Skeletal muscle tissue (tissue), 4 donors: ENCODE results near the gene POLD4. TPM values are rescaled to one million over a fixed set of nuclear protein-coding genes. Genes with fewer than 3 reads are reported as not detected.
"Not testable (repeated sequence)": the region's sequence is repeated elsewhere in the genome, so short reads cannot be mapped to it uniquely, and the experiment has no call there.

ENCODE experiments used
- H3K27ac ChIP-seq: one replicate; pipeline ENCODE4 v1.7.0; 2013; ENCODE audit warnings: mild to moderate bottlenecking, low read depth, low read length, inconsistent platforms
- H3K27me3 ChIP-seq, 3 donors: one replicate each; pipeline ENCODE4 v1.7.0; 2013; ENCODE audit warnings: low read length in 3 of 3; ENCODE audit not compliant: control insufficient read depth in 3 of 3, insufficient read depth in 3 of 3
- H3K36me3 ChIP-seq, 3 donors: one replicate each; pipeline ENCODE4 v1.7.0; 2013; ENCODE audit warnings: low read length in 3 of 3; ENCODE audit not compliant: control insufficient read depth in 3 of 3, insufficient read depth in 3 of 3
- H3K4me1 ChIP-seq, 3 donors: one replicate each; pipeline ENCODE4 v1.7.0; 2013; ENCODE audit warnings: low read length in 3 of 3, mild to moderate bottlenecking in 3 of 3; ENCODE audit not compliant: control insufficient read depth in 3 of 3, insufficient read depth in 3 of 3
- H3K4me3 ChIP-seq, 3 donors: one replicate each; pipeline ENCODE4 v1.7.0; 2013; ENCODE audit warnings: low read length in 3 of 3
- H3K9ac ChIP-seq, 3 donors: one replicate each; pipeline ENCODE4 v1.7.0; 2013; ENCODE audit warnings: low read length in 3 of 3, mild to moderate bottlenecking in 3 of 3, moderate library complexity in 2 of 3, low read depth in 1 of 3
- H3K9me3 ChIP-seq, 3 donors: one replicate each; pipeline ENCODE4 v1.7.0; 2013; ENCODE audit warnings: low read length in 3 of 3; ENCODE audit not compliant: control insufficient read depth in 3 of 3
- total RNA-seq: library from RNA; depleted of rRNA; stranded (reverse); fragments of >200 nt; gene quantifications from one replicate; pipeline ENCODE4 v1.2.3, GENCODE V29; 2014
- donor health status: Osteomylitis.

The POLD4 gene
- total RNA-seq, 1 donor from 2014 or later: 14.6 TPM

DNA sequence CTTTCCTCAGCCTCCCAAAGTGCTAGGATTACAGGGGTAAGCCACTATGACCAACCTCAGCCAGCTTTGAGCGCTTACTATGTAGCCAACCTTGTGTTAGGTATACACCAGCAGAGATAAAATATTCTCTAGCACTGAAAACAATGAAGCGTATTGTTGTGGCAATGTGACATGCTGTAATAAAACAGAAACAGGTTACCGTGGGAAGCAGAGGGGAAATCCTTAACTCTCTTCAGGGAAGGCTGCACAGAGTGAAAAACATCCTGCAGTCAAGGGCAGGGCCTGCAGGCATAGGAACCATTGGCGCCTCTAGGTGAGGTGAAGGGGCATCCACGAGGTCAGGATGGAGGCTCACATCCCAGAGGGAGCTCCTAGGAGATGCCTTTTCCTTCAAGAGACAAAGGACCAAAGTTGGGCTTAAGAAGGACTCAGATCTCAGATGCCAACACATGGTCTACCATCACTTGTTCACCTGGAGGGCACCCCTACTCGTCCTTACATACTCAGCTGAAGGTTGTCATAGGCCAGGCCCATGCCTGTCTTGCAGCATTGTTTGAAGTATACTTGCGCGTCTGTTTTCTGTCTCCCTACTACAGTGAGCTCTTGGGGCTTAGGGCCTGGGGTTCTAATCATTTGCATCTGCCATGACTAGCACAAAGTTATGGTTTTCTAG is 8.0 kb downstream of the POLD4 start:
- Histone ChIP-seq H3K9ac (no peak overlapping the region), H3K4me1 (peaks cover 0 to 9% (median 2%) of the 10 kb centered on the region in 3 donors), H3K27ac (no peak overlapping the region), H3K4me3 (no peak overlapping the region), H3K9me3 (no peaks in the 10 kb centered on the region), H3K36me3 (no peaks in the 10 kb centered on the region), H3K27me3 (no peaks in the 10 kb centered on the region)

- no peaks in the 10 kb centered on the region for H3K27me3 ChIP-seq
Measured at GRCh38 chr11:67344264-67344663, 9.1 kb downstream of the POLD4 start.

GRCh38 chr11:67337257-67337656 is 16.1 kb downstream of the POLD4 start:
- Histone ChIP-seq H3K36me3 (peaks cover 0 to 4% (median 0%) of the 10 kb centered on the region in 3 donors), H3K27ac (no peak overlapping the region), H3K27me3 (no peaks in the 10 kb centered on the region), H3K4me1 (no peaks in the 10 kb centered on the region), H3K9ac (no peak overlapping the region), H3K4me3 (no peak overlapping the region), H3K9me3 (no peaks in the 10 kb centered on the region)

More at GRCh38 chr11:67344264-67344663, 9.1 kb downstream of the POLD4 start:
- no peaks in the 10 kb centered on the region for H3K9me3 ChIP-seq
- no peak overlapping the region for H3K4me3 ChIP-seq
- H3K9ac ChIP-seq: no peak overlapping the region
- H3K27ac ChIP-seq: no peak overlapping the region
- peaks cover 0 to 1% (median 0%) of the 10 kb centered on the region in 3 donors for H3K4me1 ChIP-seq
- H3K36me3 ChIP-seq: no peaks in the 10 kb centered on the region

DNA sequence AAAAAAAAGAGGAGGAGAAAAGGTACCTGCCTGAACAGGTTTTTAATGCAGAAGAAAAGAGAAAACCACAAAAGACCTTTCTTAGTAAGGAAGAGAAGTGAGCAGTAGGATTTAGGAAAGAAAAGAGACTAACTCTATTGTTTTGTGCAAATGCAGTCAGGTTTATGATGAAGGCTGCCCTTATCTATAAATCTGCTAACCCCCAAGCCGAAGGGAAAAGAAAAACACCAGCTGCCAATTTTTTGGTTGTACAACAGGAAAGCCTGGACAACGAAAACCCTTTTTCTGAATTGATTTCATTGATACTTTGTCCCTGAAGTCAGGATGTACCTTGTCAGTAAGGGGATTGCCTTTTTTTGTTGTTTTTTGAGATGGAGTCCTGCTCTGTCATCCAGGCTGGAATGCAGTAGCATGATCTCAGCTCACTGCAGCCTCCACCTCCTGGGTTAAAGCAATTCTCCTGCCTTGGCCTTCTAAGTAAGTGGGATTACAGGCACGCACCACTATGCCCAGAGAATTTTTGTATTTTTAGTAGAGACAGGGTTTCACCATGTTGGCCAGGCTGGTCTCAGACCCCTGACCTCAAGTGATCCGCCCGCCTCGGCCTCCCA is 21.2 kb downstream of the POLD4 start:
- no peak overlapping the region for H3K9ac ChIP-seq
- no peaks in the 10 kb centered on the region for H3K4me1 ChIP-seq
- no peak overlapping the region for H3K27ac ChIP-seq
- peaks cover 0 to 9% (median 0%) of the 10 kb centered on the region in 3 donors for H3K36me3 ChIP-seq
- no peaks in the 10 kb centered on the region for H3K27me3 ChIP-seq
- H3K9me3 ChIP-seq: no peaks in the 10 kb centered on the region
- no peak overlapping the region for H3K4me3 ChIP-seq

DNA sequence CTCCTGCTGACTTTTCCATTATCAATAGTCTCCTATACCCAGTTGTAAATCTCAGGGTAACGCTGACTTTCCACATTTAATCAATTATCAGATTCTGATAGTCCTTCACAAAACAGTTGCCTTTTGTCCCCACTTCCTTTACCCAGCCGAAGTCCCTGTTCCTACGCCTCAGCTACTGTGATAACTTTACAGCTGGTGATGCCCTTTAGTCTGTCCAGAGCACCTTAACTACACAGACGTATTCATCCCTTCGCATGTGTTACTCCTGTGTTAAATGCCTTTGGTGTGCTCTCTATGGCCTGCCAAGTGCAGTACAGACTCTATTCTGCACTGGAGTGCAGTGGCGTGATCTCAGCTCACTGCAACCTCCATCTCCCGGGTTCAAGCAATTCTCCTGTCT is 29.8 kb downstream of the POLD4 start:
- no peak overlapping the region for H3K4me3 ChIP-seq
- peaks cover 0 to 10% (median 8%) of the 10 kb centered on the region in 3 donors for H3K36me3 ChIP-seq
- H3K27ac ChIP-seq: no peak overlapping the region
- no peak overlapping the region for H3K9ac ChIP-seq
- H3K9me3 ChIP-seq: no peaks in the 10 kb centered on the region
- no peaks in the 10 kb centered on the region for H3K27me3 ChIP-seq
- H3K4me1 ChIP-seq: peaks cover 8 to 14% (median 9%) of the 10 kb centered on the region in 3 donors

- Histone ChIP-seq H3K4me1 (peaks cover 13 to 25% (median 20%) of the 10 kb centered on the region in 3 donors), H3K27ac (no peak overlapping the region), H3K27me3 (no peaks in the 10 kb centered on the region), H3K4me3 (no peak overlapping the region), H3K9me3 (no peaks in the 10 kb centered on the region), H3K9ac (peak overlapping the region in 1 of 3 donors; percentile 45), H3K36me3 (peaks cover 0 to 10% (median 8%) of the 10 kb centered on the region in 3 donors)
Measured at GRCh38 chr11:67322049-67322448, 31.3 kb downstream of the POLD4 start.

DNA sequence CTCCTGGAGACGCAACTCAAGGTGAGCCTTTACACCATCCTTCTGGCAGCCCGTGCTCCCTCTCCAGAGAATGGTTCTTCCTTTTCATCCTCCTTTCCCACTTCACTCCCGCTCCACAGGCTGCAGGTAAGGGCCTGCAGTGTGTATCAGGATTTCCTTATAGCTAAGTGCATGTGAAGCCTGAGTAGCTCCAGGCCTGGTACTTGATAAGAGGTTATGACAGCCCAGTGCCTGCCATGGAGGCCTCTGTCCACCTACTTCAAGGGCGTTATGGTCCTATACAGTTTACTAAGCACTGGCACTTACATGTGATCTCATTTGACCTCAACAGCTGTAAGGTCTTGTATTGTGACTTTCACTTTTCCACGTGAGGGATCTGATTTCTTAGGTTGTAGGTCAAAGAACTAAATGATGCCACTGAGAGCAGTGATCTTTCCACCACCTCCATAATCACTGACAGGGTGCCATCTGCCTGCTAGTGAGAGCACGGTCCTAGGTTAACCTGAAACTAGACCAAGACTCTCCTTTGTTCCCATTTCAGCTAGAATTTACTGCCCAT is 32.0 kb downstream of the POLD4 start:
- H3K27me3 ChIP-seq: no peaks in the 10 kb centered on the region
- H3K36me3 ChIP-seq: peaks cover 0 to 10% (median 8%) of the 10 kb centered on the region in 3 donors
- peak overlapping the region in 1 of 3 donors; percentile 51 for H3K9ac ChIP-seq
- no peak overlapping the region for H3K27ac ChIP-seq
- no peaks in the 10 kb centered on the region for H3K9me3 ChIP-seq
- peaks cover 13 to 25% (median 23%) of the 10 kb centered on the region in 3 donors for H3K4me1 ChIP-seq
- no peak overlapping the region for H3K4me3 ChIP-seq

DNA sequence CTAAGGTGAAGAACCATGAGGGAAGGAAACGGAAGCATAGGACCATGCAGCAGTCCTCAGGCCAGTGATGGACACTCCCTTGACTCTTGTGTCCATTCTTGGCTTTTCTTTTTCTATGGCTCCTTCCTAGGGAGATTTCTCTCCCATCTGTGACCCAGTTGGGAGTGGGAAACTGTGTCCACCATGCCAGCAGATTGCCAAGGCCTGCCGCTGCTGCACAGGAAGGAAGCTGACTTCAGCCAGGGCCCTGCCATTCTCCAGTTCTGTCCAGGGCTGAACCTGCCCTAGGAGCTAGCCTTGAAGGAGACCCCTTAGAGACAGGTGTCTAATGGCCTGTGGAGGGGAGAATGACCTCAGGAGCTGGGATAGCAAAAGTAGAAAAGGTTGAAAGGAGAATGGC is 32.7 kb downstream of the POLD4 start:
- H3K27me3 ChIP-seq: no peaks in the 10 kb centered on the region
- H3K36me3 ChIP-seq: peaks cover 0 to 10% (median 8%) of the 10 kb centered on the region in 3 donors
- no peaks in the 10 kb centered on the region for H3K9me3 ChIP-seq
- H3K9ac ChIP-seq: no peak overlapping the region
- no peak overlapping the region for H3K27ac ChIP-seq
- H3K4me3 ChIP-seq: no peak overlapping the region
- peaks cover 13 to 25% (median 23%) of the 10 kb centered on the region in 3 donors for H3K4me1 ChIP-seq

DNA sequence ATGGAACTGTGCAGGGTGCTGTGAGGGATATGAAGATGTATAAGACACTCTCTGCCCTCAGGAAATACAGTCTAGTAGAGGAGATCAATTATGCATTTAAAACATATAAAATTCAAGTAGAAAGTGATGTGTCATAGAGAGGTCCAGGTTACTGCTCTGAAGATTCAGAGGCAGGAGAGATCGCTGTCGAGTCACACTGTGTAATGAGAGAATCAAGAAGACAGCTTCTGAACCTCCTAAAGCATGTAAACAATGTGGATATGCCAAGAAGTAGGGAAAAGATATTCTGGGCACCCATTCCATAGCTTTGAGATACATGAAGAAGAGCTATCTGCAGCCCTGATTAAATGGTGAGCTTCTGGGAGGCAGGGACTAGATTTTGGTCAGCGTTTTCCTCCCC is 33.3 kb downstream of the POLD4 start:
- peaks cover 0 to 10% (median 8%) of the 10 kb centered on the region in 3 donors for H3K36me3 ChIP-seq
- H3K4me1 ChIP-seq: peaks cover 13 to 25% (median 23%) of the 10 kb centered on the region in 3 donors
- H3K9ac ChIP-seq: no peak overlapping the region
- H3K9me3 ChIP-seq: no peaks in the 10 kb centered on the region
- no peak overlapping the region for H3K27ac ChIP-seq
- no peak overlapping the region for H3K4me3 ChIP-seq
- no peaks in the 10 kb centered on the region for H3K27me3 ChIP-seq

DNA sequence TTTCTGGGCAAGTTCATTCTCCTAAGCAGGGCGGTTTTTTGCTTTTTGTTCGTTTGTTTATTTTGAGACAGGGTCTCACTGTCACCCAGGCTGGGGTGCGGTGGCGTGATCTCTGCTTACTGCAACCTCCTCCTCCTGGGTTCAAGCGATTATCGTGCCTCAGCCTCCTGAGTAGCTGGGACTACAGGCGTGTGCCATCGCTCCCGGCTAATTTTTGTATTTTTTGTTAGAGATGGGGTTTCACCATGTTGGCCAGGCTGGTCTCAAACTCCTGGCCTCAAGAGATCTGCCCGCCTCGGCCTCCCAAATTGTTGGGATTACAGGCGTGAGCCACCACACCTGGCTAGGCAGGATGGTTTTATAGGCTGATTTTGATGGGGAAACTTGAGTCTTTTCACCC is 34.5 kb downstream of the POLD4 start:
- H3K9me3 ChIP-seq, H3K27ac ChIP-seq, H3K27me3 ChIP-seq, H3K36me3 ChIP-seq: not testable (repeated sequence)
- peaks cover 13 to 25% (median 23%) of the 10 kb centered on the region in 3 donors for H3K4me1 ChIP-seq
- peak overlapping the region in 2 of 3 donors; percentile 70 to 85 for H3K9ac ChIP-seq
- peak overlapping the region in 2 of 3 donors; percentile 77 to 90 for H3K4me3 ChIP-seq
